ENCODE results near the gene RASA3.

DNA sequence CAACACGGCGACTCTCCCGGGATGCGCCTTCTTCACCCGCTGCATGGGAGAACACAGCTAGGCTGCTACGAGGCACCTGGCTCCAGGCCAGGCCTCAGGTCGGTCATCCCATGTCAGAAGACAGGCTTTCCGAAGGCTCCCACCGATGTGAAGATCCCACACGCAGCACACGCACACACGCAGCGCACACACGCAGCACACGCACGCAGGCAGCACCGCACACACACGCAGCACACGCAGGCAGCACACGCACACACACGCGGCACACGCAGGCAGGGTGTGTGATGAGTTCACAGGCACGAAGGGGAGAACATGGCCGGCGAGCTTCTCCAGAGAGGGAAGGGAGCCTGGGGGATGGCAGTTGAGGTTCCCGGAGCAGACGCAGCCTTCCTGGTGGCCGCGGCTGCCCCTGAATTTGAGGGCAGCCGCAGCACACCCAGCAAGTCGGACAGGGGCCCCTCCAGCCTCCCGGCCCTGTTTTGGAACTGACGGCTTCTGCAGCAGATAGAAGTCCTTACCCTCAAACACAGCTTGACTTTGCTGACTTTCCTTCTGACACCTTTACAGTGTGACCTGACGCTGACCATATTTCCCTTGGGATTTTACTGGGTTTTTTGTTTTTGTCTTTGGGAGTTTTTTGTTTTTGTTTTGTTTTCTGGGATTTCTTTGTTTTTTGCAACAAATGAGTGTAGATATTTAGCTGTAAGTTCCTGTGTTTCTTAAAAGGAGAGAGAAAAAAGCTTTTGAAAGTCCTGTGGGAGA is 55.9 kb downstream of the RASA3 start:
- TF ChIP-seq, protein P1, sequence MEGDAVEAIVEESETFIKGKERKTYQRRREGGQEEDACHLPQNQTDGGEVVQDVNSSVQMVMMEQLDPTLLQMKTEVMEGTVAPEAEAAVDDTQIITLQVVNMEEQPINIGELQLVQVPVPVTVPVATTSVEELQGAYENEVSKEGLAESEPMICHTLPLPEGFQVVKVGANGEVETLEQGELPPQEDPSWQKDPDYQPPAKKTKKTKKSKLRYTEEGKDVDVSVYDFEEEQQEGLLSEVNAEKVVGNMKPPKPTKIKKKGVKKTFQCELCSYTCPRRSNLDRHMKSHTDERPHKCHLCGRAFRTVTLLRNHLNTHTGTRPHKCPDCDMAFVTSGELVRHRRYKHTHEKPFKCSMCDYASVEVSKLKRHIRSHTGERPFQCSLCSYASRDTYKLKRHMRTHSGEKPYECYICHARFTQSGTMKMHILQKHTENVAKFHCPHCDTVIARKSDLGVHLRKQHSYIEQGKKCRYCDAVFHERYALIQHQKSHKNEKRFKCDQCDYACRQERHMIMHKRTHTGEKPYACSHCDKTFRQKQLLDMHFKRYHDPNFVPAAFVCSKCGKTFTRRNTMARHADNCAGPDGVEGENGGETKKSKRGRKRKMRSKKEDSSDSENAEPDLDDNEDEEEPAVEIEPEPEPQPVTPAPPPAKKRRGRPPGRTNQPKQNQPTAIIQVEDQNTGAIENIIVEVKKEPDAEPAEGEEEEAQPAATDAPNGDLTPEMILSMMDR (IDR thresholded peaks at IDR 0.05; ENCODE audit: low read length): no peak
- no peak for TF ChIP-seq EZH2 (optimal IDR thresholded peaks at IDR 0.05; ENCODE audit: low read depth, low read length)

Data from MM.1S (cell line).